Measurements from ENCODE around the gene SDHAF2. TPM values are rescaled to one million over a fixed set of nuclear protein-coding genes. Genes with fewer than 3 reads are reported as not detected.
A peak's percentile ranks its signal among the peaks of the same experiment; 100 is the strongest.

The SDHAF2 gene
- total and polyA plus RNA-seq, 2 of the 13 experiments (the other 11 are each of a cell fraction or from before 2014, with no cell fraction given): 44.2 to 70.4 TPM

DNA sequence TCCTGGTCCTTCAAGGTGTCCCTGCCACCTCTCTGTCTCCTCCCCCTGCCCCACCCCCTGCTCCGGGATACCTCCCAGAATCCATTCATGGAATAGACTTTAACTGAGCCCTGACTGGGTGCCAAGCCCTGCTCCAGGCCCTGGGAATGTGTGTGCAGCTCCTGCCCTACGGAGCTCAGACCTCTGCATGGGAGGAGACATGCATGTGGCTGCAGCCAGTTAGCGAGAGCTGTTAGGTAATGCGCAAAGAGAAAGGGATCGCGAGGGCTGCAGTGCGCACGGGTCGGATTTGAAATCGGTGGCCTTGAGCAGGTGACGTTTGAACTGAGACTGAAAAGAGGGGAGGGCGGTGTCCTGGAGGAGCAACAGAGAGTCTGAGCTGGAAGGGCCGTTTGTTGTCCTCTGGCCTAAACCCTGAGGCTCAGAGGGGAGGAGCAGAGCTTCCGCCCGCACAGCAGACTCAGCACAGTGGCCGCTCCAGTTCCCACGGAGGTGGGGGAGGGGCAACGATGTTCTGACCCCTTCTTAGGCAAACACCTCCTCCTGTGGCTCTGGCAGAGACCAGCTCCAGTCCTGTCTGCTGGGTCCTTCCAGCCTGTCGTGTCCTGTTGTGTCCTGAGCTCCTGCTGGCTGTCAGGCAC, 58.8 kb downstream of the SDHAF2 start (continued):
- TF ChIP-seq ELF1 (CRISPR knock-in tag; IDR thresholded peaks at IDR 0.05) (no peak), TOPORS (CRISPR knock-in tag; IDR thresholded peaks at IDR 0.05) (no peak), HOXA9 (CRISPR knock-in tag; IDR thresholded peaks at IDR 0.05; ENCODE audit: borderline replicate concordance) (no peak), ATAD3A (CRISPR knock-in tag; IDR thresholded peaks at IDR 0.05) (no peak), ZNF354B (CRISPR knock-in tag; IDR thresholded peaks at IDR 0.05) (peak; percentile 69; the same call in 1 of the 2 replicates), ZNF12 (CRISPR knock-in tag; IDR thresholded peaks at IDR 0.05) (no peak), ZFP82 (CRISPR knock-in tag; IDR thresholded peaks at IDR 0.05; ENCODE audit: borderline replicate concordance) (no peak), CCDC6 (CRISPR knock-in tag; IDR thresholded peaks at IDR 0.05) (no peak), TEAD2 (CRISPR knock-in tag; IDR thresholded peaks at IDR 0.05) (no peak), ZBTB7B (CRISPR knock-in tag; IDR thresholded peaks at IDR 0.05) (no peak), NFATC3 (CRISPR knock-in tag; IDR thresholded peaks at IDR 0.05) (no peak), SMC3 (IDR thresholded peaks at IDR 0.05; ENCODE audit: low read length) (no peak), SETDB1 (CRISPR knock-in tag; IDR thresholded peaks at IDR 0.05; ENCODE audit: borderline replicate concordance) (no peak)
- TF ChIP-seq, protein P1, sequence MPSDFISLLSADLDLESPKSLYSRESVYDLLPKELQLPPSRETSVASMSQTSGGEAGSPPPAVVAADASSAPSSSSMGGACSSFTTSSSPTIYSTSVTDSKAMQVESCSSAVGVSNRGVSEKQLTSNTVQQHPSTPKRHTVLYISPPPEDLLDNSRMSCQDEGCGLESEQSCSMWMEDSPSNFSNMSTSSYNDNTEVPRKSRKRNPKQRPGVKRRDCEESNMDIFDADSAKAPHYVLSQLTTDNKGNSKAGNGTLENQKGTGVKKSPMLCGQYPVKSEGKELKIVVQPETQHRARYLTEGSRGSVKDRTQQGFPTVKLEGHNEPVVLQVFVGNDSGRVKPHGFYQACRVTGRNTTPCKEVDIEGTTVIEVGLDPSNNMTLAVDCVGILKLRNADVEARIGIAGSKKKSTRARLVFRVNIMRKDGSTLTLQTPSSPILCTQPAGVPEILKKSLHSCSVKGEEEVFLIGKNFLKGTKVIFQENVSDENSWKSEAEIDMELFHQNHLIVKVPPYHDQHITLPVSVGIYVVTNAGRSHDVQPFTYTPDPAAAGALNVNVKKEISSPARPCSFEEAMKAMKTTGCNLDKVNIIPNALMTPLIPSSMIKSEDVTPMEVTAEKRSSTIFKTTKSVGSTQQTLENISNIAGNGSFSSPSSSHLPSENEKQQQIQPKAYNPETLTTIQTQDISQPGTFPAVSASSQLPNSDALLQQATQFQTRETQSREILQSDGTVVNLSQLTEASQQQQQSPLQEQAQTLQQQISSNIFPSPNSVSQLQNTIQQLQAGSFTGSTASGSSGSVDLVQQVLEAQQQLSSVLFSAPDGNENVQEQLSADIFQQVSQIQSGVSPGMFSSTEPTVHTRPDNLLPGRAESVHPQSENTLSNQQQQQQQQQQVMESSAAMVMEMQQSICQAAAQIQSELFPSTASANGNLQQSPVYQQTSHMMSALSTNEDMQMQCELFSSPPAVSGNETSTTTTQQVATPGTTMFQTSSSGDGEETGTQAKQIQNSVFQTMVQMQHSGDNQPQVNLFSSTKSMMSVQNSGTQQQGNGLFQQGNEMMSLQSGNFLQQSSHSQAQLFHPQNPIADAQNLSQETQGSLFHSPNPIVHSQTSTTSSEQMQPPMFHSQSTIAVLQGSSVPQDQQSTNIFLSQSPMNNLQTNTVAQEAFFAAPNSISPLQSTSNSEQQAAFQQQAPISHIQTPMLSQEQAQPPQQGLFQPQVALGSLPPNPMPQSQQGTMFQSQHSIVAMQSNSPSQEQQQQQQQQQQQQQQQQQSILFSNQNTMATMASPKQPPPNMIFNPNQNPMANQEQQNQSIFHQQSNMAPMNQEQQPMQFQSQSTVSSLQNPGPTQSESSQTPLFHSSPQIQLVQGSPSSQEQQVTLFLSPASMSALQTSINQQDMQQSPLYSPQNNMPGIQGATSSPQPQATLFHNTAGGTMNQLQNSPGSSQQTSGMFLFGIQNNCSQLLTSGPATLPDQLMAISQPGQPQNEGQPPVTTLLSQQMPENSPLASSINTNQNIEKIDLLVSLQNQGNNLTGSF (CRISPR knock-in tag; IDR thresholded peaks at IDR 0.05): 0 out of 2 replicates have a peak, but pooled peaks have one; percentile 40
- TF ChIP-seq, protein P2, sequence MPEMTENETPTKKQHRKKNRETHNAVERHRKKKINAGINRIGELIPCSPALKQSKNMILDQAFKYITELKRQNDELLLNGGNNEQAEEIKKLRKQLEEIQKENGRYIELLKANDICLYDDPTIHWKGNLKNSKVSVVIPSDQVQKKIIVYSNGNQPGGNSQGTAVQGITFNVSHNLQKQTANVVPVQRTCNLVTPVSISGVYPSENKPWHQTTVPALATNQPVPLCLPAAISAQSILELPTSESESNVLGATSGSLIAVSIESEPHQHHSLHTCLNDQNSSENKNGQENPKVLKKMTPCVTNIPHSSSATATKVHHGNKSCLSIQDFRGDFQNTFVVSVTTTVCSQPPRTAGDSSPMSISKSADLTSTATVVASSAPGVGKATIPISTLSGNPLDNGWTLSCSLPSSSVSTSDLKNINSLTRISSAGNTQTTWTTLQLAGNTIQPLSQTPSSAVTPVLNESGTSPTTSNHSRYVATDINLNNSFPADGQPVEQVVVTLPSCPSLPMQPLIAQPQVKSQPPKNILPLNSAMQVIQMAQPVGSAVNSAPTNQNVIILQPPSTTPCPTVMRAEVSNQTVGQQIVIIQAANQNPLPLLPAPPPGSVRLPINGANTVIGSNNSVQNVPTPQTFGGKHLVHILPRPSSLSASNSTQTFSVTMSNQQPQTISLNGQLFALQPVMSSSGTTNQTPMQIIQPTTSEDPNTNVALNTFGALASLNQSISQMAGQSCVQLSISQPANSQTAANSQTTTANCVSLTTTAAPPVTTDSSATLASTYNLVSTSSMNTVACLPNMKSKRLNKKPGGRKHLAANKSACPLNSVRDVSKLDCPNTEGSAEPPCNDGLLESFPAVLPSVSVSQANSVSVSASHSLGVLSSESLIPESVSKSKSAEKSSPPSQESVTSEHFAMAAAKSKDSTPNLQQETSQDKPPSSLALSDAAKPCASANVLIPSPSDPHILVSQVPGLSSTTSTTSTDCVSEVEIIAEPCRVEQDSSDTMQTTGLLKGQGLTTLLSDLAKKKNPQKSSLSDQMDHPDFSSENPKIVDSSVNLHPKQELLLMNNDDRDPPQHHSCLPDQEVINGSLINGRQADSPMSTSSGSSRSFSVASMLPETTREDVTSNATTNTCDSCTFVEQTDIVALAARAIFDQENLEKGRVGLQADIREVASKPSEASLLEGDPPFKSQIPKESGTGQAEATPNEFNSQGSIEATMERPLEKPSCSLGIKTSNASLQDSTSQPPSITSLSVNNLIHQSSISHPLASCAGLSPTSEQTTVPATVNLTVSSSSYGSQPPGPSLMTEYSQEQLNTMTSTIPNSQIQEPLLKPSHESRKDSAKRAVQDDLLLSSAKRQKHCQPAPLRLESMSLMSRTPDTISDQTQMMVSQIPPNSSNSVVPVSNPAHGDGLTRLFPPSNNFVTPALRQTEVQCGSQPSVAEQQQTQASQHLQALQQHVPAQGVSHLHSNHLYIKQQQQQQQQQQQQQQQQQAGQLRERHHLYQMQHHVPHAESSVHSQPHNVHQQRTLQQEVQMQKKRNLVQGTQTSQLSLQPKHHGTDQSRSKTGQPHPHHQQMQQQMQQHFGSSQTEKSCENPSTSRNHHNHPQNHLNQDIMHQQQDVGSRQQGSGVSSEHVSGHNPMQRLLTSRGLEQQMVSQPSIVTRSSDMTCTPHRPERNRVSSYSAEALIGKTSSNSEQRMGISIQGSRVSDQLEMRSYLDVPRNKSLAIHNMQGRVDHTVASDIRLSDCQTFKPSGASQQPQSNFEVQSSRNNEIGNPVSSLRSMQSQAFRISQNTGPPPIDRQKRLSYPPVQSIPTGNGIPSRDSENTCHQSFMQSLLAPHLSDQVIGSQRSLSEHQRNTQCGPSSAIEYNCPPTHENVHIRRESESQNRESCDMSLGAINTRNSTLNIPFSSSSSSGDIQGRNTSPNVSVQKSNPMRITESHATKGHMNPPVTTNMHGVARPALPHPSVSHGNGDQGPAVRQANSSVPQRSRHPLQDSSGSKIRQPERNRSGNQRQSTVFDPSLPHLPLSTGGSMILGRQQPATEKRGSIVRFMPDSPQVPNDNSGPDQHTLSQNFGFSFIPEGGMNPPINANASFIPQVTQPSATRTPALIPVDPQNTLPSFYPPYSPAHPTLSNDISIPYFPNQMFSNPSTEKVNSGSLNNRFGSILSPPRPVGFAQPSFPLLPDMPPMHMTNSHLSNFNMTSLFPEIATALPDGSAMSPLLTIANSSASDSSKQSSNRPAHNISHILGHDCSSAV (CRISPR knock-in tag; IDR thresholded peaks at IDR 0.05; ENCODE audit: borderline replicate concordance): no peak
- TF ChIP-seq, protein P3, sequence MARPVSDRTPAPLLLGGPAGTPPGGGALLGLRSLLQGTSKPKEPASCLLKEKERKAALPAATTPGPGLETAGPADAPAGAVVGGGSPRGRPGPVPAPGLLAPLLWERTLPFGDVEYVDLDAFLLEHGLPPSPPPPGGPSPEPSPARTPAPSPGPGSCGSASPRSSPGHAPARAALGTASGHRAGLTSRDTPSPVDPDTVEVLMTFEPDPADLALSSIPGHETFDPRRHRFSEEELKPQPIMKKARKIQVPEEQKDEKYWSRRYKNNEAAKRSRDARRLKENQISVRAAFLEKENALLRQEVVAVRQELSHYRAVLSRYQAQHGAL (CRISPR knock-in tag; IDR thresholded peaks at IDR 0.05; ENCODE audit: not compliant biosample characterization): no peak
